Keratinocyte (primary cell): Measurements from ENCODE around the gene MICA.

Experiments
- EZH2 ChIP-seq: IDR thresholded peaks from one replicate; pipeline ENCODE4 v1.6.1; 2012; ENCODE audit warnings: inconsistent platforms, mild to moderate bottlenecking, low read length, moderate library complexity
- TF ChIP-seq, protein P1 (sequence below), 3 experiments: IDR thresholded peaks in 1 of 3; conservative IDR thresholded peaks in 1 of 3; optimal IDR thresholded peaks in 1 of 3; 2 replicates in 2 of 3; 3 replicates in 1 of 3; pipeline versions ENCODE3 to v1.5.1; 2011; ENCODE audit warnings: low read length in 3 of 3, mild to moderate bottlenecking in 3 of 3, moderate library complexity in 2 of 3, control low read depth in 1 of 3, inconsistent platforms in 1 of 3; ENCODE audit not compliant: insufficient read depth in 2 of 3; ENCODE audit errors: extremely low read depth in 1 of 3

GRCh38 chr6:31401403-31401802 is 2.0 kb upstream of the MICA start:
- TF ChIP-seq, protein P1, sequence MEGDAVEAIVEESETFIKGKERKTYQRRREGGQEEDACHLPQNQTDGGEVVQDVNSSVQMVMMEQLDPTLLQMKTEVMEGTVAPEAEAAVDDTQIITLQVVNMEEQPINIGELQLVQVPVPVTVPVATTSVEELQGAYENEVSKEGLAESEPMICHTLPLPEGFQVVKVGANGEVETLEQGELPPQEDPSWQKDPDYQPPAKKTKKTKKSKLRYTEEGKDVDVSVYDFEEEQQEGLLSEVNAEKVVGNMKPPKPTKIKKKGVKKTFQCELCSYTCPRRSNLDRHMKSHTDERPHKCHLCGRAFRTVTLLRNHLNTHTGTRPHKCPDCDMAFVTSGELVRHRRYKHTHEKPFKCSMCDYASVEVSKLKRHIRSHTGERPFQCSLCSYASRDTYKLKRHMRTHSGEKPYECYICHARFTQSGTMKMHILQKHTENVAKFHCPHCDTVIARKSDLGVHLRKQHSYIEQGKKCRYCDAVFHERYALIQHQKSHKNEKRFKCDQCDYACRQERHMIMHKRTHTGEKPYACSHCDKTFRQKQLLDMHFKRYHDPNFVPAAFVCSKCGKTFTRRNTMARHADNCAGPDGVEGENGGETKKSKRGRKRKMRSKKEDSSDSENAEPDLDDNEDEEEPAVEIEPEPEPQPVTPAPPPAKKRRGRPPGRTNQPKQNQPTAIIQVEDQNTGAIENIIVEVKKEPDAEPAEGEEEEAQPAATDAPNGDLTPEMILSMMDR (optimal IDR thresholded peaks at IDR 0.05 in 1 of 3, IDR thresholded peaks at IDR 0.05 in 1 of 3, conservative IDR thresholded peaks at IDR 0.05 in 1 of 3; ENCODE audit: extremely low read depth in 1 of 3, insufficient read depth in 2 of 3, low read length in 3 of 3) = no peak
- TF ChIP-seq EZH2 = no peak
